HEK293 (cell line): ENCODE data around the gene CILP.
"Not testable (repeated sequence)": the region's sequence is repeated elsewhere in the genome, so short reads cannot be mapped to it uniquely, and the experiment has no call there.

Experiments
- CTCF ChIA-PET: fragments of 350-600 bp; formaldehyde crosslinking; extraction: SDS; loops from one replicate; lab custom pipeline; 2021; ENCODE audit warnings: antibody characterized with exemption; lab: Yijun Ruan, JAX
- POLR2A ChIA-PET: fragments of 300-600 bp; formaldehyde crosslinking; extraction: SDS; loops from one replicate; lab custom pipeline; 2020; ENCODE audit warnings: antibody characterized with exemption, inconsistent platforms; lab: Yijun Ruan, JAX
- H3K27ac ChIP-seq: fragments of 200-500 bp; sonication (Bioruptor generic); 2 replicates; pipeline ENCODE4 v1.5.1; 2014; ENCODE audit warnings: low read depth, low read length, control low read depth, inconsistent platforms; ENCODE audit errors: extremely low read depth
- H3K36me3 ChIP-seq, 2 experiments: fragments of 200-500 bp in 1 of 2; sonication (Bioruptor generic) in 1 of 2; 1 replicate in 1 of 2; 2 replicates in 1 of 2; pipeline ENCODE4 v1.5.1; 2014 to 2017; ENCODE audit warnings: inconsistent platforms in 2 of 2, low read length in 2 of 2; ENCODE audit not compliant: control insufficient read depth in 2 of 2, insufficient read depth in 1 of 2
- H3K4me1 ChIP-seq: fragments of 200-500 bp; sonication (Bioruptor generic); 2 replicates; pipeline ENCODE4 v1.5.1; 2014; ENCODE audit warnings: mild to moderate bottlenecking, low read length, inconsistent platforms; ENCODE audit not compliant: control insufficient read depth, insufficient read depth
- H3K4me3 ChIP-seq: 2 replicates; pipeline ENCODE4 v1.5.1; 2011; ENCODE audit warnings: low read depth, mild to moderate bottlenecking, control low read depth, low read length, moderate library complexity
- H3K9me3 ChIP-seq: fragments of 200-500 bp; sonication (Bioruptor generic); 2 replicates; pipeline ENCODE4 v1.5.1; 2014; ENCODE audit warnings: low read depth, low read length, inconsistent platforms; ENCODE audit not compliant: control insufficient read depth, insufficient read depth
- KLF17 ChIP-seq: fragments of 450-650 bp; formaldehyde crosslinking; IDR thresholded peaks from 2 replicates; pipeline ENCODE4 v1.5.1; 2016; ENCODE audit warnings: missing biosample characterization, missing genetic modification characterization
- OSR2 ChIP-seq: fragments of 450-650 bp; formaldehyde crosslinking; IDR thresholded peaks from 2 replicates; pipeline ENCODE4 v1.5.1; 2016; ENCODE audit warnings: missing biosample characterization, missing genetic modification characterization
- REPIN1 ChIP-seq: fragments of 450-650 bp; formaldehyde crosslinking; IDR thresholded peaks from 2 replicates; pipeline ENCODE4 v1.5.1; 2017; ENCODE audit warnings: missing biosample characterization, missing genetic modification characterization, low read depth
- SP7 ChIP-seq: fragments of 450-650 bp; formaldehyde crosslinking; IDR thresholded peaks from 2 replicates; pipeline ENCODE4 v1.5.1; 2016; ENCODE audit warnings: missing biosample characterization, missing genetic modification characterization
- TCF7L2 ChIP-seq: IDR thresholded peaks from 2 replicates; pipeline ENCODE4 v1.6.1; 2011; ENCODE audit warnings: low read depth, mild to moderate bottlenecking, inconsistent platforms, low read length, moderate library complexity, borderline replicate concordance
- YY1 ChIP-seq: fragments of 450-650 bp; formaldehyde crosslinking; IDR thresholded peaks from 2 replicates; pipeline ENCODE4 v1.5.1; 2018; ENCODE audit warnings: missing biosample characterization, missing genetic modification characterization
- ZBTB26 ChIP-seq: fragments of 450-650 bp; formaldehyde crosslinking; optimal IDR thresholded peaks from 2 replicates; pipeline ENCODE3; 2016; ENCODE audit warnings: missing biosample characterization, mild to moderate bottlenecking, missing genetic modification characterization
- ZNF121 ChIP-seq: fragments of 450-650 bp; formaldehyde crosslinking; IDR thresholded peaks from 2 replicates; pipeline ENCODE4 v1.5.1; 2016; ENCODE audit warnings: missing biosample characterization, missing genetic modification characterization
- ZNF140 ChIP-seq: fragments of 450-650 bp; formaldehyde crosslinking; IDR thresholded peaks from 2 replicates; pipeline ENCODE4 v1.5.1; 2016; ENCODE audit warnings: missing biosample characterization, missing genetic modification characterization
- ZNF221 ChIP-seq: fragments of 450-650 bp; formaldehyde crosslinking; IDR thresholded peaks from 2 replicates; pipeline ENCODE4 v1.5.1; 2017; ENCODE audit warnings: missing biosample characterization, missing genetic modification characterization, borderline replicate concordance
- ZNF302 ChIP-seq: fragments of 450-650 bp; formaldehyde crosslinking; IDR thresholded peaks from 2 replicates; pipeline ENCODE4 v1.5.1; 2016; ENCODE audit warnings: missing biosample characterization, missing genetic modification characterization, low read depth
- ZNF670 ChIP-seq: fragments of 450-650 bp; formaldehyde crosslinking; IDR thresholded peaks from 2 replicates; pipeline ENCODE4 v1.5.1; 2016; ENCODE audit warnings: missing biosample characterization, missing genetic modification characterization, low read depth
- ZNF692 ChIP-seq: fragments of 450-650 bp; formaldehyde crosslinking; IDR thresholded peaks from 2 replicates; pipeline ENCODE4 v1.5.1; 2016; ENCODE audit warnings: missing biosample characterization, missing genetic modification characterization
- TF ChIP-seq, protein P1 (sequence below): fragments of 450-650 bp; formaldehyde crosslinking; IDR thresholded peaks from 2 replicates; pipeline ENCODE4 v1.5.1; 2016; ENCODE audit warnings: missing biosample characterization, missing genetic modification characterization

Gene CILP

GRCh38 chr15:65244638-65245037 is 33.4 kb upstream of the CILP start (continued):
- TF ChIP-seq KLF17 (tag by site-specific recombination) (no peak), YY1 (no peak)

DNA sequence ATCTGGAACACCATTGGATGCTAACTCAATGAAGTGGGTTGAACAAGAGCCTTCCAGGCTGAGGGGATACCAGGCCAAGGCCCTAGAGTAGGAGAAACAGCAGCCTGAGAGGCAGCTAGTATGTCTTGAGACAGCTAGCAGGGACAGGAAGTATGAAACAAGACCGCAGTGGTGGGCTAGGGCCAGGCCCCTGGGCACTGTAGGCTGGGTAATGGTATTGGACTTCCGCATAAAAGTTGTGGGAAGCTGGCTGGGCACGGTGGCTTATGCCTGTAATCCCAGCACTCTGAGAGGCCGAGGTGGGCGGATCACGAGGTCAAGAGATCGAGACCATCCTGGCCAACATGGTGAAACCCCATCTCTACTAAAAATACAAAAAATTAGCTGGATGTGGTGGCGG is 25.2 kb upstream of the CILP start:
- CTCF ChIA-PET, H3K27ac ChIP-seq, POLR2A ChIA-PET, H3K4me1 ChIP-seq, H3K9me3 ChIP-seq, H3K36me3 ChIP-seq, H3K4me3 ChIP-seq: not testable (repeated sequence)

- ChIA-PET POLR2A (no interaction called here), CTCF (no interaction called here)
- H3K4me3 ChIP-seq: no peak overlapping the region
- no peaks in the 10 kb centered on the region for H3K4me1 ChIP-seq
- TF ChIP-seq, protein P1, sequence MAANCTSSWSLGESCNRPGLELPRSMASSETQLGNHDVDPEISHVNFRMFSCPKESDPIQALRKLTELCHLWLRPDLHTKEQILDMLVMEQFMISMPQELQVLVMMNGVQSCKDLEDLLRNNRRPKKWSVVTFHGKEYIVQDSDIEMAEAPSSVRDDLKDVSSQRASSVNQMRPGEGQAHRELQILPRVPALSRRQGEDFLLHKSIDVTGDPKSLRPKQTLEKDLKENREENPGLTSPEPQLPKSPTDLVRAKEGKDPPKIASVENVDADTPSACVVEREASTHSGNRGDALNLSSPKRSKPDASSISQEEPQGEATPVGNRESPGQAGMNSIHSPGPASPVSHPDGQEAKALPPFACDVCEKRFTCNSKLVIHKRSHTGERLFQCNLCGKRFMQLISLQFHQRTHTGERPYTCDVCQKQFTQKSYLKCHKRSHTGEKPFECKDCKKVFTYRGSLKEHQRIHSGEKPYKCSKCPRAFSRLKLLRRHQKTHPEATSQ (tag by site-specific recombination): no peak
- TF ChIP-seq ZNF670 (tag by site-specific recombination) (no peak), SP7 (tag by site-specific recombination) (no peak), ZNF221 (no peak), TCF7L2 (no peak), REPIN1 (tag by site-specific recombination) (no peak), ZNF302 (tag by site-specific recombination) (no peak), ZNF140 (tag by site-specific recombination) (no peak), OSR2 (tag by site-specific recombination) (no peak), ZNF692 (tag by site-specific recombination) (no peak)
- H3K36me3 ChIP-seq: no peaks in the 10 kb centered on the region
- no peak overlapping the region for H3K27ac ChIP-seq
- H3K9me3 ChIP-seq: no peaks in the 10 kb centered on the region
Measured at GRCh38 chr15:65233696-65234095, 22.4 kb upstream of the CILP start.

GRCh38 chr15:65232520-65232919 is 21.2 kb upstream of the CILP start:
- CTCF ChIA-PET: no interaction called here
- Histone ChIP-seq H3K4me3 (no peak overlapping the region), H3K9me3 (no peaks in the 10 kb centered on the region), H3K27ac (no peak overlapping the region), H3K4me1 (no peaks in the 10 kb centered on the region), H3K36me3 (no peaks in the 10 kb centered on the region)
- POLR2A ChIA-PET: no interaction called here
- TF ChIP-seq ZBTB26 (tag by site-specific recombination) (no peak), ZNF121 (tag by site-specific recombination) (peak; percentile 59)
